Measurements from ENCODE around the gene KRT85.

The KRT85 gene

GRCh38 chr12:52355176-52355575 is 12.1 kb downstream of the KRT85 start:
- no peak overlapping the region for H3K27ac ChIP-seq
- TF ChIP-seq ZFX (IDR thresholded peaks at IDR 0.05; ENCODE audit: borderline replicate concordance) = no peak
- TF ChIP-seq CTCF (IDR thresholded peaks at IDR 0.05) = no peak

GRCh38 chr12:52354200-52354599 is 13.1 kb downstream of the KRT85 start:
- TF ChIP-seq CTCF (IDR thresholded peaks at IDR 0.05) (no peak), ZFX (IDR thresholded peaks at IDR 0.05; ENCODE audit: borderline replicate concordance) (no peak)
- no peak overlapping the region for H3K27ac ChIP-seq

GRCh38 chr12:52353766-52354165 is 13.5 kb downstream of the KRT85 start:
- no peak for TF ChIP-seq ZFX (IDR thresholded peaks at IDR 0.05; ENCODE audit: borderline replicate concordance)
- no peak for TF ChIP-seq CTCF (IDR thresholded peaks at IDR 0.05)
- no peak overlapping the region for H3K27ac ChIP-seq

GRCh38 chr12:52352951-52353350 is 14.3 kb downstream of the KRT85 start:
- no peak overlapping the region for H3K27ac ChIP-seq
- TF ChIP-seq CTCF (IDR thresholded peaks at IDR 0.05) (no peak), ZFX (IDR thresholded peaks at IDR 0.05; ENCODE audit: borderline replicate concordance) (no peak)

- H3K27ac ChIP-seq = no peak overlapping the region
- TF ChIP-seq ZFX (IDR thresholded peaks at IDR 0.05; ENCODE audit: borderline replicate concordance) (no peak), CTCF (IDR thresholded peaks at IDR 0.05) (no peak)
Measured at GRCh38 chr12:52351196-52352059, 15.9 kb downstream of the KRT85 start.

- no peak overlapping the region for H3K27ac ChIP-seq
- TF ChIP-seq ZFX (IDR thresholded peaks at IDR 0.05; ENCODE audit: borderline replicate concordance) (no peak), CTCF (IDR thresholded peaks at IDR 0.05) (no peak)
Measured at GRCh38 chr12:52350786-52351185, 16.5 kb downstream of the KRT85 start.

GRCh38 chr12:52350021-52350620 is 17.2 kb downstream of the KRT85 start:
- TF ChIP-seq ZFX (IDR thresholded peaks at IDR 0.05; ENCODE audit: borderline replicate concordance) (no peak), CTCF (IDR thresholded peaks at IDR 0.05) (no peak)
- H3K27ac ChIP-seq = no peak overlapping the region

Data from 22Rv1 (cell line).